Activated CD4-positive, alpha-beta memory T cell treated with anti-CD3 and anti-CD28 coated beads for 36 hours (primary cell): ENCODE results near the gene AOAH. TPM values are rescaled to one million over a fixed set of nuclear protein-coding genes. Genes with fewer than 3 reads are reported as not detected.

ENCODE experiments used
- CTCF ChIA-PET: fragments of 350-600 bp; sonication (Branson Sonifier 250); formaldehyde crosslinking; loops from one replicate; lab custom pipeline; 2021; ENCODE audit warnings: antibody characterized with exemption, inconsistent platforms; lab: Charles Lee
- POLR2A ChIA-PET: fragments of 350-600 bp; sonication (Branson Sonifier 250); formaldehyde crosslinking; loops from one replicate; lab custom pipeline; 2021; ENCODE audit warnings: antibody characterized with exemption; lab: Charles Lee
- DNase-seq: peaks from one replicate; pipeline ENCODE4 v3.0.0-alpha.2; 2020
- H3K27ac Mint-ChIP-seq: one replicate; pipeline ENCODE4 v1.8.0; 2021; ENCODE audit warnings: mixed read lengths
- H3K27me3 Mint-ChIP-seq: one replicate; pipeline ENCODE4 v1.8.0; 2021; ENCODE audit warnings: mixed read lengths
- H3K36me3 Mint-ChIP-seq: one replicate; pipeline ENCODE4 v1.8.0; 2021; ENCODE audit warnings: mixed read lengths
- H3K4me1 Mint-ChIP-seq: one replicate; pipeline ENCODE4 v1.8.0; 2021; ENCODE audit warnings: low read depth, mixed read lengths
- H3K4me3 Mint-ChIP-seq: one replicate; pipeline ENCODE4 v1.8.0; 2021; ENCODE audit warnings: mild to moderate bottlenecking, mixed read lengths
- H3K9me3 Mint-ChIP-seq: one replicate; pipeline ENCODE4 v1.8.0; 2021; ENCODE audit warnings: mixed read lengths
- intact Hi-C: fragments of 100-400 bp; cut with micrococcal nuclease; formaldehyde crosslinking; loops from one replicate; pipeline ENCODE4 v1.15.1; 2023
- total RNA-seq, 2 experiments: library from RNA; stranded (reverse); gene quantifications; one replicate each; pipeline ENCODE4 v1.2.3, GENCODE V29; 2021

The AOAH gene
- total RNA-seq, 2 experiments from 2014 or later = 2.4 to 2.6 TPM

DNA sequence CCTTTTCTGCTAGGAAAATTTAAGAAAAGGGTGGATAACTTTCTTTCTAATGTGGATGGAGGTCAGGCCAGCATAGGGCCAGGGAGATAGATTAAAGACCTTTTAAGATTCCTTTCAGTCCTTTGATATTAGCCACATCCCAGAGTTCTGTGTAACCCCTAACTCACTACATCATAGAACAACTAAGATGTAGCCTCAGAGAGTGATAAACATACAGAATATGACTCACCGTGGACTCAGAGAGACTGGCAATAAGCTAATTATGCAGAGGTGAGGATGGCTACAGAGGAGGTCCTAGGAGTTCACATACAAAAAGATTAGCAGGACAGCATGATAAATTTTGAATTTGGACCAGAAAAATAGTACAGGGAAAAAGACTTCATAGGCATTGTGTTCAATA is 141.0 kb downstream of the AOAH start:
- peaks cover 8% of the 10 kb centered on the region for H3K36me3 Mint-ChIP-seq
- DNase-seq = no peak
- H3K4me1 Mint-ChIP-seq = peaks cover 19% of the 10 kb centered on the region
- H3K27me3 Mint-ChIP-seq = no peaks in the 10 kb centered on the region
- CTCF ChIA-PET = interaction anchor here (0.6 to 0.8 kb wide), 2 partner anchors 19 to 86 kb away, joined by 3 read pairs; no protein-coding TSS in a partner anchor
- POLR2A ChIA-PET = no interaction called here
- H3K9me3 Mint-ChIP-seq = peaks cover 9% of the 10 kb centered on the region
- H3K4me3 Mint-ChIP-seq = no peak overlapping the region
- peak overlapping the region; percentile 47 for H3K27ac Mint-ChIP-seq
- intact Hi-C loops = loop anchor here (5.0 kb wide), 1 partner anchor 94 kb away; no protein-coding TSS in a partner anchor

DNA sequence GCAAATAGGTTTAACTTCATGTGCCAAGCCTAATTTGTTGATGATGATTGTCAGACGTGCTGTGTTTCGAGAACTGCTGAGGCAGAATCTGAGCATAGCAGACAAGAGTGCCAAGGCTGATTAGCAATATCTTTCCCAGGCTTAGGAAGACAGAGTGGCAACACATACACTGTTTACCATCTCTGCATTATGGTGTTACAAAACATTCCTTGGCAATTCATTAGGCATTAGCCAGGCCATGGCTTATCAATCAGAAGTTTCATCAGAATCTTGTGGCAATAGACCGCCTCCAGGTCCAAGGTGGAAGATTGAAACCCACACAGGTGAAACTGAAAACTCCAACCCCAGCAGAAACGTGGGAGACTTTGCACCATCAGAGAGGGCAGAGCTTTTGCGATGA is 148.5 kb downstream of the AOAH start:
- ChIA-PET POLR2A (no interaction called here), CTCF (interaction anchor here (1.2 kb wide), 1 partner anchor 86 kb away, joined by 3 read pairs; no protein-coding TSS in a partner anchor)
- intact Hi-C loops = no loop called here
- Mint-ChIP-seq H3K27me3 (no peaks in the 10 kb centered on the region), H3K9me3 (peaks cover 18% of the 10 kb centered on the region), H3K4me3 (no peak overlapping the region), H3K27ac (no peak overlapping the region), H3K4me1 (peaks cover 2% of the 10 kb centered on the region), H3K36me3 (peaks cover 19% of the 10 kb centered on the region)
- no peak for DNase-seq

DNA sequence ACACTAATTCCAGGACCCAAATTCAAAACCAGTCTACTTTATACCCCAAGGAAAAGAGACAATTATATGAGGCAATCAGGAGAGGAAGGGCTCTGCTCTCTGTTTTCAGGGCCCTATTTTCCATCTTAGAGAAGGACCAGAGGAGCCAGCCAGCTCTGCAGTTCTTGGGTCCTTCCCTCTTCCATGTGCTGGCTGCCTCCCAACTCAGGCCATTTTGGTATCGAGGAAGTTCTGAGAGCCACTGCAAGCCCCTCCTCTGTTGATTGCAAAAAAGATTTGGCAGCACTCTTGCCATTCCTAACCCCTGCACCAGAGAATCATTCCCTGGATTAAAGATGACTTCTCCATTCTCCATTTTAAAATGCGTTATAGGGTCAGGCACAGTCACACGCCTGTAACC is 151.2 kb downstream of the AOAH start:
- CTCF ChIA-PET = no interaction called here

DNA sequence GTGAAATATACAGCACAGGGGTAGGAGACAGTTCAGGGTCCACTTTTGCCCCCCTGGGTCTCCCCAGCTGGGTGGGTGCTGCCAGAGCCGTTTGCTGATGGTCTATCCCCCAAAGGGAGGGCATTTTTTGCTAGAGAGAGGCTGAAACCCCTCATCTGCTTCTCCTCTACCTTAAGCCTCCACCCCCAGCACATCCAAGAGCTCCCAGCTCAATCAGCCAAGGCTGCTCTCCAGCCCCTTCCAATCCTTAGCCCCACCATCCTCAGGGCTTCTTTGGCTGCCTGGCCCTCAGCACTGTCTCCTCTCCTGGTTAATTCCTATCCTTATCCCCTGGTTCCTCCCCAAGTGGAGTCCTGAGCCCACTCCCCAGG is 153.1 kb downstream of the AOAH start:
- peaks cover 3% of the 10 kb centered on the region for H3K36me3 Mint-ChIP-seq
- no peak overlapping the region for H3K4me3 Mint-ChIP-seq
- DNase-seq = no peak
- intact Hi-C loops = no loop called here
- no peak overlapping the region for H3K27ac Mint-ChIP-seq
- H3K9me3 Mint-ChIP-seq = no peaks in the 10 kb centered on the region
- no peaks in the 10 kb centered on the region for H3K27me3 Mint-ChIP-seq
- H3K4me1 Mint-ChIP-seq = peaks cover under 1% of the 10 kb centered on the region
- CTCF ChIA-PET = interaction anchor here (1.1 to 1.6 kb wide), 2 partner anchors 100 to 611 kb away, joined by 3 to 4 read pairs; no protein-coding TSS in a partner anchor
- POLR2A ChIA-PET = no interaction called here

More for the DNA sequence above, 151.2 kb downstream of the AOAH start:
- POLR2A ChIA-PET = no interaction called here
- H3K9me3 Mint-ChIP-seq = peaks cover 9% of the 10 kb centered on the region
- peaks cover 2% of the 10 kb centered on the region for H3K4me1 Mint-ChIP-seq
- DNase-seq = no peak
- intact Hi-C loops = no loop called here
- peaks cover 11% of the 10 kb centered on the region for H3K36me3 Mint-ChIP-seq
- H3K27me3 Mint-ChIP-seq = no peaks in the 10 kb centered on the region
- H3K4me3 Mint-ChIP-seq = no peak overlapping the region
- no peak overlapping the region for H3K27ac Mint-ChIP-seq

DNA sequence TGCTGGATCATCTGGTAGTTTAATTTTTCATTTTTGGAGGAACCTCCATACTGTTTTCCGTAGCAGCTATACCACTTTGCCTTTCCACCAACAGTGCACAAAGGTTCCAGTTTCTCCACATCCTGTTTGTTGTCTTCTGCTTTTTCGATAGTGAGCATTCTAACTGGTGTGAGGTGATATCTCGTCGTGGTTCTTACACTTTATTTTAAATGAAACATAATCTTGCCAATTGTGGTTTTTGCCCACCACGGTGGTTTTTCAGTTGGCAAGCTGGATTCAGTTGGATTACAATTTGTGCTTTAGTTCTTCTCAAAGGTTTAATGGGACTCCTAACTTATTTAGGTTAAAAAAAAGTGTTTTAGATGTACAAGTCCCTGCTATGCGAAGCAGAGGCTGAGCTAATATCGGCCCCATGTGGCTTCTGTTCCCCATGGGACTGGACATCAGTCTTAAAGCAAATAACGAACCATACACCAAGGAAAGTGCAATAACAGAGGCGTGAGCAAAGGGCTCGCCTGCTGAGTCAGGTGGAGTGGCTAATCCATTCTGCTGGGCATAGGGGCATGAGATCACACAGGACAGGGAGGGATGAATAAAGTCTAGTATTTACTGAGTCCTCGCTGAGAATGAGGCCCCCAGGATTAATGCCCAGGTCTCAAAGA is 153.6 kb downstream of the AOAH start:
- no peak overlapping the region for H3K27ac Mint-ChIP-seq
- no peaks in the 10 kb centered on the region for H3K27me3 Mint-ChIP-seq
- no peaks in the 10 kb centered on the region for H3K4me1 Mint-ChIP-seq
- H3K4me3 Mint-ChIP-seq = no peak overlapping the region
- POLR2A ChIA-PET = no interaction called here
- intact Hi-C loops = no loop called here
- CTCF ChIA-PET = interaction anchor here (1.6 kb wide), 1 partner anchor 100 kb away, joined by 4 read pairs; no protein-coding TSS in a partner anchor
- no peak for DNase-seq
- H3K9me3 Mint-ChIP-seq = no peaks in the 10 kb centered on the region
- H3K36me3 Mint-ChIP-seq = peaks cover 3% of the 10 kb centered on the region

DNA sequence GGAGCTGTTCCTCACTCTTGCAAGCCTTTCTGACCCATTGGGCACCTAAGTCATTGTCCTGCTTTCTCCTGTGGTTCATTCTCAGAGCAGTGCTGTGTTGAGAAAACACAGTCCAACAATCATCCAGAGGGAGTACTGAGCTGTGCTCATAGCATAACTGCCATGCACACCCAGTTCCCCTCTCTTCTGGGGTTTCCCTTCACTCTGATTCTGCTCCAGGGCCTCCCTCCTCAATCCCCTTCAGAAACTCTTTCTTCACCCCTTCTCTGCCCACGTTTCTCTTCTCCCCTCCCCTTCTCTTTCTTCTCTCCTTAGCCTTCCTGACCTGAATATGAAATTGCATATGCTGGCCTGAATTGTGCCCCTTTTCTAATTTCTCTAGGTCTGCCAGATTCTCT is 155.8 kb downstream of the AOAH start:
- Mint-ChIP-seq H3K36me3 (no peaks in the 10 kb centered on the region), H3K4me1 (no peaks in the 10 kb centered on the region), H3K27me3 (no peaks in the 10 kb centered on the region), H3K4me3 (no peak overlapping the region), H3K9me3 (no peaks in the 10 kb centered on the region), H3K27ac (no peak overlapping the region)
- ChIA-PET CTCF (no interaction called here), POLR2A (no interaction called here)
- DNase-seq = no peak
- intact Hi-C loops = no loop called here

DNA sequence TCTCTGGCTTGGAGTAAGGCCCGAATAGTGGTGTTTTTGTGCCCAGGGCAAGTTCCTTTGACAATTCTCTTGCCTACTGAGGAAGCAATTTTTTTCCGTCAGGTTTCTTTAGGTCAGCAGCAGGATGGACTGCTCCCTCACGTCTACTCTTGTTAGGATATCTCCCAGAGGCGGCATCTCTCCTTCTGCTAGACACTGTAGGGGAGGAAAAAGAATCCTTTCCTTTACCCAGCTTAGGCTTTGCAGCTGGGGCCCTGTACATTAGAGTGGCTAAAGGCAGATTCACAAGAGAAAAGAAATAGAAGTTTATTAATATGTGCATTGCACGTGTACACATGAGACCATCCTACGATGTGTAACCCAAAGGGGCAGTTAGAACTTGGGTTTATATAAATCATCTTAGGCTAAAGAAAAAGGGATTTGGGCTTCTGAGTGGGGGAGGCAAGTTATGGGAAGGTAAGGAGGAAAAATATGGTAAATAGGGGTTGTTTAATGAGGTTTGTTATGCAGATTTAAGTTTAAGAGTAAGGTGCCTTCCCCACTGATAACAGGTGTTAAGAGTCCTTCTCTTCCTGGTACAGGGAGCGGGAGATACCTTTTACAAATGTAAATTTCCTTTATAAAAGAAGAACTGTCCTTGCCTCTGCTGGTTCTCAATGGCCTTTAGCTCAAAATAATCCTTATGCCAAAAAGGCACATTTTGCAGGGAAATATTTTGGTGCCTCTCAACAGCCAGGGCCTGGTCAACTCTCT is 156.4 kb downstream of the AOAH start:
- no peak overlapping the region for H3K4me3 Mint-ChIP-seq
- intact Hi-C loops = no loop called here
- H3K36me3 Mint-ChIP-seq = no peaks in the 10 kb centered on the region
- ChIA-PET POLR2A (no interaction called here), CTCF (no interaction called here)
- no peaks in the 10 kb centered on the region for H3K27me3 Mint-ChIP-seq
- H3K27ac Mint-ChIP-seq = no peak overlapping the region
- no peaks in the 10 kb centered on the region for H3K4me1 Mint-ChIP-seq
- DNase-seq = no peak
- no peaks in the 10 kb centered on the region for H3K9me3 Mint-ChIP-seq

DNA sequence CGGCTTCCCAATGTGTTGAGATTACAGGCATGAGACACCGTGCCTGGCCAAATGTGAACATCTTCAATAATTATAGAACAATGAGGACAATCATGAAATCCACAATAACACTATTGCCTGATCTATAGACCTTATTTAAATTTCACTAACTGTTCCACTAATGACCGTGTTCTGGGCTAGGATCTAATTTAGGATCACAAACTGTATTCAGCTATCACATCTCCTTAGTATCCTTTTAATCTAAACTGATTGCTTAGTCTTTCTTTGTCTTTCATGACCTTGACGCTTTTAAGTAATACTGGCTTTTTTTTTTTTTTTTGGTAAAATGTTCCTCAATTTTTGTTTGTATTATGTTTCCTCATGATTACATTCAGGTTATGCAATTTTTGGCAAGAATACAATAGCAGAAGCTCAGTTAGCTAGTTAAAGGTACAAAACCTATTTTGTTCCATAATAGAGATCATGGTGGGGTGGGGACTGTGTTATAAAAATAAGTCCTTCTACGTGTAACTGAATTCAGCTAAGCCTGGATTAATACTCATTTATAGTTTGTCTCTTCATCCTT is 158.4 kb downstream of the AOAH start:
- H3K27me3 Mint-ChIP-seq = no peaks in the 10 kb centered on the region
- no peak for DNase-seq
- no peaks in the 10 kb centered on the region for H3K4me1 Mint-ChIP-seq
- intact Hi-C loops = no loop called here
- H3K9me3 Mint-ChIP-seq = no peaks in the 10 kb centered on the region
- ChIA-PET POLR2A (no interaction called here), CTCF (interaction anchor here (1.4 to 2.1 kb wide), 2 partner anchors 105 to 616 kb away, joined by 4 to 5 read pairs; no protein-coding TSS in a partner anchor)
- H3K4me3 Mint-ChIP-seq = no peak overlapping the region
- H3K27ac Mint-ChIP-seq = no peak overlapping the region
- no peaks in the 10 kb centered on the region for H3K36me3 Mint-ChIP-seq

DNA sequence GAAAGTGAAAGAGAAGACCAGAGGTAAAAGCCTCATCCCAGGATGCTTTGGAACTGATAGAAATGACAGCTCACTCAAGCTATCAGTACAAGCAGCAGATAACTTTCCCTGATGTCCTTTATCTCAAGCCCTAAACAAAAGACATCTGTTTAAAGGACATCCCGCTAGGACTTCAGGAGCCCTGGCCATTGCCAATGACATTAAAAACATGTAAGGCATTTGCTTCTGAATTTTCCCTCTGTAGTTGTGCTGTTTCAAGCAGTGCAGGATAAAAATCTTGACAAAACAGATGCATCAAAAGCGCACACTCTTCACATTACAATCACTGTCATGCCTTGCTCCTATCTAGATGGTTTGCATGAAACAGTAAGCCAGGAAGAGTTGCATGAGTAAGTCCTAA is 159.8 kb downstream of the AOAH start:
- ChIA-PET CTCF (interaction anchor here (0.7 to 2.1 kb wide), 2 partner anchors 106 to 120 kb away, joined by 5 to 6 read pairs; no protein-coding TSS in a partner anchor), POLR2A (no interaction called here)
- H3K4me3 Mint-ChIP-seq = no peak overlapping the region
- H3K27ac Mint-ChIP-seq = no peak overlapping the region
- no peaks in the 10 kb centered on the region for H3K9me3 Mint-ChIP-seq
- no peaks in the 10 kb centered on the region for H3K4me1 Mint-ChIP-seq
- intact Hi-C loops = no loop called here
- no peak for DNase-seq
- no peaks in the 10 kb centered on the region for H3K27me3 Mint-ChIP-seq
- H3K36me3 Mint-ChIP-seq = no peaks in the 10 kb centered on the region

DNA sequence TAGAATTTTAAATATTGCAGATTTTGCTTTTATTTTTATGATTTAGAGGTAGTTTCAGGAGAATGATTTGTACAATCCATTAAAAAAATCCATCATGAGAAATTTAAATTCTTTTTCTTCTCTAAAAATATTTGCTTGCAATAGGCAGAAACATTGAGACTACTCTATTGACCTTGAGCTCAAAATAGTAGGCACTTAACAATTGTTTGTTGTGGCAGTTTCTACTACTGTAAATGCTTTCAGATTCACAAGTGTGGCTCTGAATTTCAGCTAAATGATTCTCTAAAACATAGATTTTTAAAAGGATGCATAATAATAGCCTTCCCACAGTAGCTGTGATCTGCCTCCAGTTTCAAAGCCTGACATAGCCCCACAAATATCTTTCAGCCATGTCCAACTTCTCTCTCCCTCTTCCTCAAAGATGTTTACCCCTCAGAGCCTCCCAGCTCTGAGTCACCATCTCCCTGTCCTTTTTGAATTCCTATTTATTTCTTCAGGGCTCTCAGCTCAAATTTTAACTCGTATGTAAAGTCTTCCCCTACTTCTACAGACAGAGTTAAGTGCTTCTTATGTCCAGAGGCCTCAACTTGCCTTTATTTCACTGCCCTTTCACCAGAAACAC is 160.5 kb downstream of the AOAH start:
- no peaks in the 10 kb centered on the region for H3K27me3 Mint-ChIP-seq
- no peak for DNase-seq
- ChIA-PET POLR2A (no interaction called here), CTCF (no interaction called here)
- no peak overlapping the region for H3K4me3 Mint-ChIP-seq
- H3K36me3 Mint-ChIP-seq = no peaks in the 10 kb centered on the region
- H3K27ac Mint-ChIP-seq = no peak overlapping the region
- H3K4me1 Mint-ChIP-seq = no peaks in the 10 kb centered on the region
- no peaks in the 10 kb centered on the region for H3K9me3 Mint-ChIP-seq
- intact Hi-C loops = loop anchor here (2.0 kb wide), 1 partner anchor 73 kb away; no protein-coding TSS in a partner anchor

DNA sequence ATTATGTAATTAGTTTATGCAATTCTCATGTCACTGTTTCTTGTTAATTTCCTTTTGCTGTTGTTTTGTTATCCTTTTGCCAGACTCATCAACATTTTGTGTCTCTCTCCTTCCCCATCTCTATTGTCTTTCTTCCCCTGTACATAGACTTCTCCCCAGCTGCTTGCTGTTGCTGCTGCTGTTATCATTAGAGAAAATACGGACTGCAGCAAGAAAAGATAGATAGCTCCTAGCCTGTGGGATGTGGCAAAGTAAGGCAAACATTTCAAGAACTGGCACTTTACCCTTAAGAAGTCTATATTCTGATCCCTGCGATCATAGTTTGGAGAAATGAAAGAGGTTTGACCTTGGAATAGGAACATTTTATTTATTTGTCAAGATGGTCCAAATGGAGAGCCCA is 162.2 kb downstream of the AOAH start:
- no peak overlapping the region for H3K4me3 Mint-ChIP-seq
- no peaks in the 10 kb centered on the region for H3K9me3 Mint-ChIP-seq
- no peak overlapping the region for H3K27ac Mint-ChIP-seq
- ChIA-PET CTCF (no interaction called here), POLR2A (no interaction called here)
- H3K27me3 Mint-ChIP-seq = no peaks in the 10 kb centered on the region
- intact Hi-C loops = loop anchor here (2.0 kb wide), 1 partner anchor 71 kb away; no protein-coding TSS in a partner anchor
- H3K36me3 Mint-ChIP-seq = no peaks in the 10 kb centered on the region
- H3K4me1 Mint-ChIP-seq = no peaks in the 10 kb centered on the region
- no peak for DNase-seq

DNA sequence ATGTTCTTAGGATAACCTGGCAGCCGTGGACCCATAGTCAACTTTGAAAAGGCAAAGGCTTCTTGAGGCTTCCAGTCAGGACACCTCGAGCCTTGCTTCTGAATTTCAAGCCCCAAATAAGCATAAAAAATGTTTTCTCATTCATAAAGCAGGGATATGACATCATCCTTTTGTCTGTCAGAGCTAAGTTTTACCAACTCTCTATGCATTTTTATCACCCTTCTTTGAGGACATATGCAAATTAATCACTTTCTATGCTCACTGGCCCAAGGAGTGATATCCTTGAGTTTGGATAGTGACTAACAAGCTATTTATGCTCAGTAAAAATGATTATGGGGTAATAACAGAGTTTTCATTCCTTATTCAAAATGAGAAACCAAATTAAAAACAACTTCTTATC is 175.3 kb downstream of the AOAH start:
- no peak overlapping the region for H3K4me3 Mint-ChIP-seq
- H3K36me3 Mint-ChIP-seq = no peaks in the 10 kb centered on the region
- H3K4me1 Mint-ChIP-seq = no peaks in the 10 kb centered on the region
- no peaks in the 10 kb centered on the region for H3K9me3 Mint-ChIP-seq
- H3K27me3 Mint-ChIP-seq = no peaks in the 10 kb centered on the region
- CTCF ChIA-PET = no interaction called here
- H3K27ac Mint-ChIP-seq = no peak overlapping the region
- intact Hi-C loops = no loop called here
- POLR2A ChIA-PET = no interaction called here
- DNase-seq = no peak
